ENCODE results near the gene ACOX3.

ACOX3 gene

DNA sequence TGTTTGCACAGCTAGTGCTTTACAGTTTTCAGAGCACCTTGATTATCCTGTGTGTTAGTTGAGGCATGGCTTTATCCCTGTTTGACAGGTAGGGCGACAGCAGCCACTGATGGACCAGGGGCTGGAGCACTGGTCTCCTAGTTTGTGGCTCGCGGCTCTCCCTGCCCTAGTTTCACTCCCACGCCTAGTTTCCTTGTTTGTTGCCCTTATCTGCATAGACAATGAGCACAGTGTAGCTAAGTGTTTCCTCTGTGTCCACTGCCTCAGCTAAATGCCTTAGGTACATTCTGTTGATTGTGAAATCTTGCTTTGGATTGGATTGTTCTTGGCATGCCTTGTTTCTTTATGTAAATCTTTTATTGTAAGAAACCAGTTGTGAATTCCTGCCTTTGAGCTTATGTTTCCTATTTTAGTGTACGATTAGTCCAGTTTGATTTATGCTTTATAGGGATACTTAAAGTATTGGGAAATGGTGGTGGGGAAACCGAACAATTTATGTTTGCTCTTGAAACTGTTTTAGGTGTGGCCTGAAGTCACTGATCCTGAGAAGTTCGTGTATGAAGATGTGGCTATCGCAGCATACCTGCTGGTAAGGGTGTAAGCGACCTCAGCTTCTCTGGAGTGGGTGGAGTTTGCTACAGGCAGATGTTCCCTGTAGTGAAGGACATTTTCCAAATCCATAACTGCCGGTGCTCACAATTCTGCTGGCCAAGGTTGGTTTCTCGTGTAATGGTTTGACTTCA is 11.1 kb upstream of the ACOX3 start:
- Histone ChIP-seq H3K9ac (ENCODE audit: low read length in 5 of 5) (no peak overlapping the region), H3K36me3 (ENCODE audit: control insufficient read depth in 5 of 5, insufficient read depth in 5 of 5, low read length in 5 of 5) (peaks cover 13 to 89% (median 76%) of the 10 kb centered on the region in 5 donors), H3K4me3 (ENCODE audit: low read depth in 1 of 5, low read length in 5 of 5) (no peak overlapping the region), H3K27me3 (ENCODE audit: control insufficient read depth in 5 of 5, insufficient read depth in 4 of 5, low read length in 5 of 5) (no peaks in the 10 kb centered on the region), H3K27ac (ENCODE audit: low read depth, low read length) (no peak overlapping the region), H3K4me1 (ENCODE audit: control insufficient read depth in 5 of 5, insufficient read depth in 5 of 5, low read length in 5 of 5) (no peaks in the 10 kb centered on the region), H3K9me3 (ENCODE audit: control insufficient read depth in 5 of 5, low read length in 5 of 5) (no peaks in the 10 kb centered on the region)

DNA sequence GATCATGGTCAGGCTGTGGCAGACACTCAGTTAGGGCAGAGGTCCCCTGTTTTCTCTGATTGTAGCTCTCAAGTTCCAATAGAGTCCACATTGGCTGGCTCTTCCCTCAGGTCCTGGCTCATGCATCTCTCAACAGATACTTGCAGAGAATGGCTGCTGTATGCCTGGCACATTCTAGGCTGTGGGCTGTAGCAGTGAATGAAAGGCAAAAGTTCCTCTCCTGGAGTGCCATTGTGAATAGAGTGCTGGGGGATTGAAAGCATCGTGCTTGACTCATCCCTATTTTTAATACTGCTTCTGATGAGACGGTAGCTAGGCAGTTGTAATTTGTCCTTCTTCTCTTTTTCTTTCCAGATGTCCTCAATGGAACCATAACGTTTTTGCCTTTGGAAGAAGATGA is 5.6 kb upstream of the ACOX3 start:
- H3K9ac ChIP-seq (ENCODE audit: low read length in 5 of 5) = no peak overlapping the region
- no peak overlapping the region for H3K4me3 ChIP-seq (ENCODE audit: low read depth in 1 of 5, low read length in 5 of 5)
- H3K4me1 ChIP-seq (ENCODE audit: control insufficient read depth in 5 of 5, insufficient read depth in 5 of 5, low read length in 5 of 5) = peaks cover 18 to 38% (median 29%) of the 10 kb centered on the region in 5 donors
- H3K9me3 ChIP-seq (ENCODE audit: control insufficient read depth in 5 of 5, low read length in 5 of 5) = no peaks in the 10 kb centered on the region
- H3K36me3 ChIP-seq (ENCODE audit: control insufficient read depth in 5 of 5, insufficient read depth in 5 of 5, low read length in 5 of 5) = peaks cover 0 to 47% (median 28%) of the 10 kb centered on the region in 5 donors
- H3K27me3 ChIP-seq (ENCODE audit: control insufficient read depth in 5 of 5, insufficient read depth in 4 of 5, low read length in 5 of 5) = no peaks in the 10 kb centered on the region
- no peak overlapping the region for H3K27ac ChIP-seq (ENCODE audit: low read depth, low read length)

- Histone ChIP-seq H3K27me3 (ENCODE audit: control insufficient read depth in 5 of 5, insufficient read depth in 4 of 5, low read length in 5 of 5) (no peaks in the 10 kb centered on the region), H3K4me3 (ENCODE audit: low read depth in 1 of 5, low read length in 5 of 5) (no peak overlapping the region), H3K36me3 (ENCODE audit: control insufficient read depth in 5 of 5, insufficient read depth in 5 of 5, low read length in 5 of 5) (peaks cover 0 to 34% (median 20%) of the 10 kb centered on the region in 5 donors), H3K9me3 (ENCODE audit: control insufficient read depth in 5 of 5, low read length in 5 of 5) (peaks cover 0 to 4% (median 0%) of the 10 kb centered on the region in 5 donors), H3K4me1 (ENCODE audit: control insufficient read depth in 5 of 5, insufficient read depth in 5 of 5, low read length in 5 of 5) (peaks cover 18 to 52% (median 36%) of the 10 kb centered on the region in 5 donors), H3K27ac (ENCODE audit: low read depth, low read length) (no peak overlapping the region), H3K9ac (ENCODE audit: low read length in 5 of 5) (no peak overlapping the region)
Measured at GRCh38 chr4:8443801-8444200, 3.3 kb upstream of the ACOX3 start.

DNA sequence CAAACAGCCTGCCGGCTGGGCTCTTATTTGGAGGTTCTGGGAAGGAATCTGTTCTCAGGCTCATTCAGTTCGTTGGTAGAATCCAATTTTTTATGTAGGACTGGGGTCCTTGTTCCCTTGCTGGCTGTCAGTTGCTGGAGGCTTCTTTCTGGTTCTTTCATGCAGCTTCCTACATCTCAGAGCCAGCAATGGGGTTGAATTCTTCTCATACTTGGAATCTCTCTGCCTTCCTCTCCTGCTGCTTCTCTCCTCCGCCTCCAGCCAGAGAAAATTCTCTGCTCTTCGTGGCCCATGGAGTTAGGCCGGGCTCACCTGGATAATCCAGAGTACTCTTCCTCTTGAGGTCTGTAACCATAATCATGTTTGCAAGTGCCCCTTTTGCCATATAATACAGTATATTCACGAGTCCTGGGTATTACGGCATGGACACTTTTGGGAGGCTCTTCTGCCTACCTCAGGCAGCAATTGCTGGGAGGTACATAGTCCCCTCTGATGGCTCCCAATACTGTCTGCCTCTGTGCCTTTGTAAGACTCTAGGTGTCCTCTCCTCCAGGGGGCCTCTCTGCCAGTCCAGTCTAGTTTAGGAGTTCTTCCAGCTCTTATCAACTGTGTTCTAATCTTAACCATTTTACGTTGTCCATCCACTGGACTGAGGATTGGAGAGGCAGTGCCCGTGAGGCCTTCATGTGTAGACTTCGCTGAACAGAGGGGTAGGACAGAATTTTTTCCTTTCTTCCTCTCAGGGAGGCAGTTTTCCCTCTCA is 2.3 kb upstream of the ACOX3 start:
- Histone ChIP-seq H3K27ac (ENCODE audit: low read depth, low read length) (no peak overlapping the region), H3K27me3 (ENCODE audit: control insufficient read depth in 5 of 5, insufficient read depth in 4 of 5, low read length in 5 of 5) (no peaks in the 10 kb centered on the region), H3K9ac (ENCODE audit: low read length in 5 of 5) (peak overlapping the region in 3 of 5 donors; percentile 26 to 98 (median 48)), H3K36me3 (ENCODE audit: control insufficient read depth in 5 of 5, insufficient read depth in 5 of 5, low read length in 5 of 5) (peaks cover 0 to 24% (median 11%) of the 10 kb centered on the region in 5 donors), H3K4me1 (ENCODE audit: control insufficient read depth in 5 of 5, insufficient read depth in 5 of 5, low read length in 5 of 5) (peaks cover 18 to 54% (median 37%) of the 10 kb centered on the region in 5 donors), H3K4me3 (ENCODE audit: low read depth in 1 of 5, low read length in 5 of 5) (peak overlapping the region in 1 of 5 donors; percentile 16), H3K9me3 (ENCODE audit: control insufficient read depth in 5 of 5, low read length in 5 of 5) (peaks cover 0 to 4% (median 0%) of the 10 kb centered on the region in 5 donors)

GRCh38 chr4:8441499-8442091 is 1.1 kb upstream of the ACOX3 start:
- no peaks in the 10 kb centered on the region for H3K27me3 ChIP-seq (ENCODE audit: control insufficient read depth in 5 of 5, insufficient read depth in 4 of 5, low read length in 5 of 5)
- peaks cover 0 to 4% (median 0%) of the 10 kb centered on the region in 5 donors for H3K9me3 ChIP-seq (ENCODE audit: control insufficient read depth in 5 of 5, low read length in 5 of 5)
- peak overlapping the region; percentile 59 to 98 (median 94) for H3K9ac ChIP-seq (ENCODE audit: low read length in 5 of 5)
- H3K27ac ChIP-seq (ENCODE audit: low read depth, low read length) = peak overlapping the region; percentile 94
- peak overlapping the region; percentile 78 to 97 (median 85) for H3K4me3 ChIP-seq (ENCODE audit: low read depth in 1 of 5, low read length in 5 of 5)
- H3K4me1 ChIP-seq (ENCODE audit: control insufficient read depth in 5 of 5, insufficient read depth in 5 of 5, low read length in 5 of 5) = peaks cover 18 to 59% (median 41%) of the 10 kb centered on the region in 5 donors
- H3K36me3 ChIP-seq (ENCODE audit: control insufficient read depth in 5 of 5, insufficient read depth in 5 of 5, low read length in 5 of 5) = peaks cover 0 to 13% (median 4%) of the 10 kb centered on the region in 5 donors

DNA sequence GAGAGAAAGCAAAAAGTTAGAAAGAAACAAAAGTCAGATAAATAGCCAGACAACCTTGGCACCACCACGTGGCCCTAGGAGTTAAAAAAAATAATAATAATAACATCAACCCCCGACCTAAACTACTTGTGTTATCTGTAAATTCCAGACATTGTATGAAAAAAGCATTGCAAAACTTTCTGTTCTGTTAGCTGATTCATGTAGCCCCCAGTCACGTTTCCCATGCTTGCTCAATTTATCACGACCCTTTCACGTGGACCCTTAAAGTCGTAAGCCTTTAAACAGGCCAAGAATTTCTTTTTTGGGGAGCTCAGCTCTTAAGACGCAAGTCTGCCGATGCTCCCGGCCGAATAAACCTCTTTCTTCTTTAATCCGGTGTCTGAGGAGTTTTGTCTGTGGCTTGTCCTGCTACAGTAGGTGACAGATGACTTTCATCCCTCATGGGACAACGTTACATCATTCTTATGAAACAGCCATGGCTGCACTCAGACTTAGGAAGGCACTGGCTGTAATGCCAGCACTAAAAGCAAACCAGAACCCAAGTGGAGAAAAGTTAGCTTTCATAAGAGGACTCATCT is 520 bp downstream of the ACOX3 start:
- H3K27ac ChIP-seq (ENCODE audit: low read depth, low read length) = peak overlapping the region; percentile 94
- peak overlapping the region; percentile 78 to 97 (median 88) for H3K4me3 ChIP-seq (ENCODE audit: low read depth in 1 of 5, low read length in 5 of 5)
- peaks cover 18 to 58% (median 50%) of the 10 kb centered on the region in 5 donors for H3K4me1 ChIP-seq (ENCODE audit: control insufficient read depth in 5 of 5, insufficient read depth in 5 of 5, low read length in 5 of 5)
- peak overlapping the region; percentile 7 to 98 (median 94) for H3K9ac ChIP-seq (ENCODE audit: low read length in 5 of 5)
- H3K9me3 ChIP-seq (ENCODE audit: control insufficient read depth in 5 of 5, low read length in 5 of 5) = peaks cover 0 to 4% (median 0%) of the 10 kb centered on the region in 5 donors
- no peaks in the 10 kb centered on the region for H3K27me3 ChIP-seq (ENCODE audit: control insufficient read depth in 5 of 5, insufficient read depth in 4 of 5, low read length in 5 of 5)
- no peaks in the 10 kb centered on the region for H3K36me3 ChIP-seq (ENCODE audit: control insufficient read depth in 5 of 5, insufficient read depth in 5 of 5, low read length in 5 of 5)

- H3K4me1 ChIP-seq (ENCODE audit: control insufficient read depth in 5 of 5, insufficient read depth in 5 of 5, low read length in 5 of 5) = peaks cover 18 to 58% (median 50%) of the 10 kb centered on the region in 5 donors
- no peaks in the 10 kb centered on the region for H3K36me3 ChIP-seq (ENCODE audit: control insufficient read depth in 5 of 5, insufficient read depth in 5 of 5, low read length in 5 of 5)
- H3K9me3 ChIP-seq (ENCODE audit: control insufficient read depth in 5 of 5, low read length in 5 of 5) = peaks cover 0 to 4% (median 0%) of the 10 kb centered on the region in 5 donors
- peak overlapping the region; percentile 94 for H3K27ac ChIP-seq (ENCODE audit: low read depth, low read length)
- peak overlapping the region in 1 of 5 donors; percentile 98 for H3K9ac ChIP-seq (ENCODE audit: low read length in 5 of 5)
- H3K4me3 ChIP-seq (ENCODE audit: low read depth in 1 of 5, low read length in 5 of 5) = peak overlapping the region in 2 of 5 donors; percentile 84 to 97
- H3K27me3 ChIP-seq (ENCODE audit: control insufficient read depth in 5 of 5, insufficient read depth in 4 of 5, low read length in 5 of 5) = no peaks in the 10 kb centered on the region
Measured at GRCh38 chr4:8439168-8439567, 1.4 kb downstream of the ACOX3 start.

- Histone ChIP-seq H3K4me1 (ENCODE audit: control insufficient read depth in 5 of 5, insufficient read depth in 5 of 5, low read length in 5 of 5) (peaks cover 18 to 56% (median 50%) of the 10 kb centered on the region in 5 donors), H3K9ac (ENCODE audit: low read length in 5 of 5) (peak overlapping the region in 1 of 5 donors; percentile 16), H3K36me3 (ENCODE audit: control insufficient read depth in 5 of 5, insufficient read depth in 5 of 5, low read length in 5 of 5) (no peaks in the 10 kb centered on the region), H3K9me3 (ENCODE audit: control insufficient read depth in 5 of 5, low read length in 5 of 5) (peaks cover 0 to 4% (median 0%) of the 10 kb centered on the region in 5 donors), H3K4me3 (ENCODE audit: low read depth in 1 of 5, low read length in 5 of 5) (no peak overlapping the region), H3K27ac (ENCODE audit: low read depth, low read length) (peak overlapping the region; percentile 94), H3K27me3 (ENCODE audit: control insufficient read depth in 5 of 5, insufficient read depth in 4 of 5, low read length in 5 of 5) (no peaks in the 10 kb centered on the region)
Measured at GRCh38 chr4:8438743-8439142, 1.8 kb downstream of the ACOX3 start.

- Histone ChIP-seq H3K9ac (ENCODE audit: low read length in 5 of 5) (peak overlapping the region in 1 of 5 donors; percentile 48), H3K9me3 (ENCODE audit: control insufficient read depth in 5 of 5, low read length in 5 of 5) (peaks cover 0 to 4% (median 0%) of the 10 kb centered on the region in 5 donors), H3K4me3 (ENCODE audit: low read depth in 1 of 5, low read length in 5 of 5) (peak overlapping the region in 3 of 5 donors; percentile 1 to 32 (median 2)), H3K27me3 (ENCODE audit: control insufficient read depth in 5 of 5, insufficient read depth in 4 of 5, low read length in 5 of 5) (no peaks in the 10 kb centered on the region), H3K4me1 (ENCODE audit: control insufficient read depth in 5 of 5, insufficient read depth in 5 of 5, low read length in 5 of 5) (peaks cover 10 to 41% (median 38%) of the 10 kb centered on the region in 5 donors), H3K27ac (ENCODE audit: low read depth, low read length) (peak overlapping the region; percentile 62), H3K36me3 (ENCODE audit: control insufficient read depth in 5 of 5, insufficient read depth in 5 of 5, low read length in 5 of 5) (no peaks in the 10 kb centered on the region)
Measured at GRCh38 chr4:8437281-8437680, 3.2 kb downstream of the ACOX3 start.
